GM21737 (cell line): Measurements from ENCODE around the gene BMERB1.

Experiments used
- ATAC-seq: cut with Tn5 transposase; IDR thresholded peaks from one replicate; pipeline ENCODE4 v1.9.1; 2021; ENCODE audit warnings: mild to moderate bottlenecking, moderate library complexity; ENCODE audit not compliant: unreplicated experiment

The BMERB1 gene

DNA sequence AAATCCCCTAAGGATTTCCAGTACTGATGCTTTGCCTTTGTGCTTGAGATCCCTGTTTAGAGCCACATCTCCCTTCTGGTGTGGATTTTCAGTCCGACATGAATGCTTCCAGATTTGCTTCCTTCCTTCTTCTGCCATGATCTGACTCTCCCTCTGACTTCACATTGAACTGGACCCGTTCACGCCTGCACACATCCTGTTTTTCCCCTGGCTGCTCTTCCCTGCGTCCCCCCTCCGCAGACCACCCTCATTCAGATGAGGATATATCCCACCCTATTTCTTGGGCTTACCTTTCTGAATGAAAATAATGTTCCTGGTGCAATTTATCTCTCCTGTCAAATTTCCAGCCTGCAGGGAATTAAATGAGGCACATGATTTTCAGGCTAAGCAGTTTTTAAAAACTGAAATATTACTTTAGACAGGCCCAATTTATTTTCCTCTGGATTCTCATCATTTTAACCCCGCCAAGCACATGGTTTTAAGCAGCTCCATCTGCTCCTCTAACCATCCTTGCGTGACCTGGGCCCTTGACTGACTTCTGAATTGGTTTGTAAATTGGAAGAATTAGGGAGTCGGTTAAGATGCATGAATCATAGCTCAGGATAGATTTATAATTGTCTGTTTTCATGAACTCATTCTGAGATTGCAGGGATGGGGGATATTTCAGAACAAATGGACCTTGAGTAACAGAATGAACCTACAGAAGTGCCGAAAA, 59.2 kb downstream of the BMERB1 start:
- ATAC-seq, result no peak

- no peak for ATAC-seq
Observed at GRCh38 chr16:15494236-15494635, 59.8 kb downstream of the BMERB1 start.

DNA sequence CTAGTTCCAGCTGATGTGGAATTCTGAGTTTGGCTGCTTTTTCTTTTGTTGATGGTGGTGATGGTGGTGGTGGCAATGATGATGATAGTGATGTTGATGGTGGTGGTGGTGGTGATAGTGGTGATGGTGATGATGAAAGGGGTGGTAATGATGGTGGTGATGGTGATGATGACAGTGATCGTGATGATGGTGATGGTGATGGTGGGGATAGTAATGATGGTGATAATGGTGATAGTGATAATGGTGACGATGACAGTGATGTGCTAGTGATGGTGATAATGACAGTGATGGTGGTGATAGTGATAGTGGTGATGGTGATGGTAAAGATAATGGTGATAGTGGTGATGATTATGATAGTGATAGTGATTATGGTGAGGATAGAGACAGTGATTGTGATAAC, 61.5 kb downstream of the BMERB1 start:
- no peak for ATAC-seq

GRCh38 chr16:15498427-15499175, 64.2 kb downstream of the BMERB1 start:
- no peak for ATAC-seq

- no peak for ATAC-seq
Observed at GRCh38 chr16:15502041-15502725, 67.8 kb downstream of the BMERB1 start.

- no peak for ATAC-seq
Observed at GRCh38 chr16:15506441-15506840, 72.1 kb downstream of the BMERB1 start.

- ATAC-seq, result no peak
Observed at GRCh38 chr16:15507301-15507958, 73.0 kb downstream of the BMERB1 start.

DNA sequence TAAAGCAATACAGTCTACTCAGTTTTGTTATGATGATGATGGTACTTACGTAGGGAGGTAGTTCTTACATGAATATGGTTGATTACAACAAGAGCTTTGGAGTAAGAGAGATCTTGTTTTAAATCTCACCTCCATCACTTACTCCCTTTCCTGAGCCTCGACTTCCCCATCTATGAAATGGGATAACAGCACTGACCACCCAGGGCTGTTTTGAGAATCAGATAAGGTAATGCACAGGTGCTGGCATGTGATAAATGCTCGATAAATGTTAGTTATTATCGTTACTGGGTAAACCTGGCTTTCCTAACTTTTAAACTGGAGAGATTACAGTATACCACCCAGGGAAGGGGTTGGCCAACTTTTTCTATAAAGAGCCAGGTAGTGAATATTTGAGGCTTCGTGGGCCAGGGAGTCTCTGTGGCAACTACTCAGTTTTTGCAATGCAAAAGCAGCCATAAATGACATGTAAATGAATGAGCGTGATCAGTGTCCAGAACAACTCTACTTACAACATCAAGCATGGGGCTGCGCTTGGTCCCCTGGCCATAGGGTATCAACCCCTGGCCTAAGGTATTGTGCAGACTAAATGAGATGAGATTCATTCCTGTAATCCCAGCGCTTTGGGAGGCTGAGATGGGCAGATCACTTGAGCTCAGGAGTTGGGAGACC, 73.7 kb downstream of the BMERB1 start:
- ATAC-seq, result no peak

DNA sequence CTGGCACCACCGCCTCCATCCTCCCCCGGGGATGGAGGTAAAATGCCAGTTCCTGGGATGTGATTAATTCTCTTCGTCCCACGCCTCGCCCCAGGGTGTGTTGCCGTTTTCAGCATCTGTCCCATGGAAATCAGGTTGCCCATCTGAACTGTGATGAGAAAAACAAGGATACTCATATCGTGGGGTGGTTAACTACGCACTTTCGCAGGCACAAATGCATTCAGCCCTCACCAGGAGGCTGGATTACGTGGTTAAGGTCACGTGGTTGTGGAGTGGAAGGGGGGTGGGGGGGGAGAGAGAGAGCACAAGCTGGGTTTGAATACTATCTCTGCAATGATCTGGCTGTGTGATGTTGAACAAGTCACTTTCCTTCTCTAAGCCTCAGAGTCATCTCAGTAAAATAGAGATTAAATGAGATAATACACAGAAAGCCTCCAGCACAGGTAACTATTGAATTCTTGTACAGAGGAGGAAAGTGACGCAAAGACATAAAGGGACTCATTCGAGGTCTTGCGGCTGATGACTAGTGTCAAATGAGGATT, 74.7 kb downstream of the BMERB1 start:
- no peak for ATAC-seq

GRCh38 chr16:15509593-15510535, 75.5 kb downstream of the BMERB1 start:
- no peak for ATAC-seq

GRCh38 chr16:15510992-15511391, 76.6 kb downstream of the BMERB1 start:
- ATAC-seq, result no peak

DNA sequence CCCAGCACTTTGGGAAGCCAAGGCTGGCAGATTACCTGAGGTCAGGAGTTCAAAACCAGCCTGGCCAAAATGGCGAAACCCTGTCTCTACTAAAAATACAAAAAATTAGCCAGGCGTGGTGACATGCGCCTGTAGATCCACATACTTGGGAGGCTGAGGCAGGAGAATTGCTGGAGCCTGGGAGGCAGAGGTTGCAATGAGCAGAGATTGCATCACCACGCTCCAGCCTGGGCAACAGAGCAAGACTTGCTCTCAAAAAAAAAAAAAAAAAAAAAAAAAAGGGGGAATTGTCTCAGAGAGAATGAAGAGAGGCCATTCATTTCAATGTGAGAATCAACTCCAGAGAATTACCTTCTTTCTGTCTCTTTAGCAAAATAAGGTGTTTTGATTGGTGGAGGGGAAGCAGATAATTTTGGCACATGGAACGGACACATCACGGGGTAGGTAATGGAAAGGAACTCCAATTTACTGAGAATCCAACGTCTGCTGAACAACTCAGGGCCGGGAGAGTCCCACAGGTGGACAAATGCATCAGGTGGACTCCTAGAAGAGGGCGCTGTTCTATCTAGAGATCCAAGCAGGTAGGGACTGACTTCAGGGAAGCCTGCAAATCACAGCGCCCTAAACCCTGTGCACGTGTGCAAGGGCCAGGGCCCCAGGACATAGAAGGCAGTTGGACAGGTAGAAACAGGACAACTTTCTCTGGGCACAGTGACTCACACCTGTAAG, 77.5 kb downstream of the BMERB1 start:
- ATAC-seq, result no peak

- ATAC-seq, result no peak
Observed at GRCh38 chr16:15513156-15513555, 78.8 kb downstream of the BMERB1 start.

DNA sequence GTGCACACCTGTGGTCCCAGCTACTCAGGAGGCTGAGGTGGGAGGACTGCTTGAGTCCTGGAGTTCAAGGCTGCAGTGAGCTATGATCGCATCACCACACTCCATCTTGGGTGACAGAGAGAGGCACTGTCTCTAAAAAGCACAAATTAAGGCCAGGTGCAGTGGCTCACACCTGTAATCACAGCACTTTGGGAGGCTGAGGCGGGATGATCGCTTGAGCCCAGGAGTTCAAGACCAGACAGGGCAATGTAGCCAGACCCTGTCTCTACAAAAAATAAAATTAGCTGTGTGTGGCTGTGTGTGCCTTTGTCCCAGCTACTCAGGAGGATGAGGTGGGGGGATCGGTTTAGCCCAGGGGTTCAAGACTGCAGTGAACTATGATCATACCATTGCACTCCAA, 81.6 kb downstream of the BMERB1 start:
- no peak for ATAC-seq

GRCh38 chr16:15516609-15517008, 82.2 kb downstream of the BMERB1 start:
- no peak for ATAC-seq

- ATAC-seq, result no peak
Observed at GRCh38 chr16:15517743-15518377, 83.5 kb downstream of the BMERB1 start.

- ATAC-seq, result no peak
Observed at GRCh38 chr16:15518381-15519351, 84.3 kb downstream of the BMERB1 start.
